Activated CD8-positive, alpha-beta T cell treated with anti-CD3 and anti-CD28 coated beads for 36 hours (primary cell): ENCODE results near the gene TSC22D1. TPM values are rescaled to one million over a fixed set of nuclear protein-coding genes. Genes with fewer than 3 reads are reported as not detected.
A peak's percentile ranks its signal among the peaks of the same experiment; 100 is the strongest.

Experiments
- ATAC-seq: fragments of 200-7000 bp; cut with Tn5 transposase; one replicate; pipeline ENCODE4 v1.10.0; 2021; ENCODE audit warnings: mild to moderate bottlenecking, moderate library complexity
- CTCF ChIA-PET: fragments of 350-600 bp; sonication (Branson Sonifier 250); formaldehyde crosslinking; loops from one replicate; lab custom pipeline; 2021; ENCODE audit warnings: antibody characterized with exemption; lab: Charles Lee
- POLR2A ChIA-PET: fragments of 350-600 bp; sonication (Branson Sonifier 250); formaldehyde crosslinking; loops from one replicate; lab custom pipeline; 2021; ENCODE audit warnings: antibody characterized with exemption; lab: Charles Lee
- DNase-seq: peaks from one replicate; pipeline ENCODE4 v3.0.0-alpha.2; 2020
- H3K27ac Mint-ChIP-seq: one replicate; pipeline ENCODE4 v1.8.0; 2021; ENCODE audit warnings: mild to moderate bottlenecking, mixed read lengths
- H3K27me3 Mint-ChIP-seq: one replicate; pipeline ENCODE4 v1.8.0; 2021; ENCODE audit warnings: mixed read lengths
- H3K36me3 Mint-ChIP-seq: one replicate; pipeline ENCODE4 v1.8.0; 2021; ENCODE audit warnings: low read depth, mixed read lengths
- H3K4me1 Mint-ChIP-seq: one replicate; pipeline ENCODE4 v1.8.0; 2021; ENCODE audit warnings: low read depth, mixed read lengths
- H3K4me3 Mint-ChIP-seq: one replicate; pipeline ENCODE4 v1.8.0; 2021; ENCODE audit warnings: mild to moderate bottlenecking, moderate library complexity, mixed read lengths
- H3K9me3 Mint-ChIP-seq: one replicate; pipeline ENCODE4 v1.8.0; 2021; ENCODE audit warnings: mixed read lengths
- CTCF ChIP-seq: fragments of 200-600 bp; IDR thresholded peaks from one replicate; pipeline ENCODE4 v1.8.0; 2022; ENCODE audit warnings: antibody characterized with exemption, mild to moderate bottlenecking
- intact Hi-C: fragments of 100-400 bp; cut with micrococcal nuclease; formaldehyde crosslinking; loops from one replicate; pipeline ENCODE4 v1.10.0; 2022
- total RNA-seq, 2 experiments: library from RNA; stranded (reverse); gene quantifications; one replicate each; pipeline ENCODE4 v1.2.3, GENCODE V29; 2021

Gene TSC22D1
- total RNA-seq, 2 experiments from 2014 or later = 7.6 to 9.6 TPM

DNA sequence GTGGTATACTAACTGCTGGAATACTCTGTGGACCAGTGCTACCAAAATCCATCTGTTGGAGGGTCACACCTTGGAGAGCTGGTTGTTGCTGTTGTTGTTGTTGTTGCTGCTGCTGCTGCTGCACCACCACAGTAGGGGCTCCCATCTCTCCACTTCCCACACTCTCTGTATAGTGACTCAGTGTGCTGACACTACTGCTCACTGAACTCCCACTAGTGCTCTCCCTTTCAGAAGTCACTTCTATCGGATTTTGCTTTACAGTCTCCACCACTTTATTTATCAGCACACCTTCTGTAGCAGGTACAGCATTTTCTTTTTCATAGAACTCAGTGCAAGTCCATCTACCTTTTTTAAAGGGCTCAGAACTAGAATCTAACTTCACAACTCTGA is 1.7 kb downstream of the TSC22D1 start:
- H3K4me3 Mint-ChIP-seq = peak overlapping the region; percentile 0
- H3K36me3 Mint-ChIP-seq = peaks cover 5% of the 10 kb centered on the region
- ATAC-seq = no peak
- CTCF ChIA-PET = interaction anchor here (0.6 to 4.4 kb wide), 10 partner anchors 9 to 348 kb away, joined by 3 to 22 read pairs (median 4); no protein-coding TSS in a partner anchor
- intact Hi-C loops = no loop called here
- DNase-seq = no peak
- POLR2A ChIA-PET = no interaction called here
- no peaks in the 10 kb centered on the region for H3K9me3 Mint-ChIP-seq
- peaks cover 49% of the 10 kb centered on the region for H3K4me1 Mint-ChIP-seq
- H3K27ac Mint-ChIP-seq = no peak overlapping the region
- TF ChIP-seq CTCF = no peak
- H3K27me3 Mint-ChIP-seq = no peaks in the 10 kb centered on the region

GRCh38 chr13:44573790-44574465 is 2.2 kb downstream of the TSC22D1 start:
- Mint-ChIP-seq H3K27me3 (no peaks in the 10 kb centered on the region), H3K9me3 (no peaks in the 10 kb centered on the region), H3K36me3 (peaks cover 5% of the 10 kb centered on the region), H3K4me1 (peaks cover 52% of the 10 kb centered on the region), H3K4me3 (no peak overlapping the region), H3K27ac (no peak overlapping the region)
- no peak for TF ChIP-seq CTCF
- ATAC-seq (no peak), DNase-seq (peak; percentile 32)
- ChIA-PET CTCF (interaction anchor here (0.6 to 4.4 kb wide), 10 partner anchors 9 to 348 kb away, joined by 3 to 22 read pairs (median 4); no protein-coding TSS in a partner anchor), POLR2A (no interaction called here)
- intact Hi-C loops = no loop called here

- DNase-seq (no peak), ATAC-seq (no peak)
- Mint-ChIP-seq H3K27ac (no peak overlapping the region), H3K4me3 (no peak overlapping the region), H3K36me3 (peaks cover 5% of the 10 kb centered on the region), H3K9me3 (no peaks in the 10 kb centered on the region), H3K27me3 (no peaks in the 10 kb centered on the region), H3K4me1 (peaks cover 55% of the 10 kb centered on the region)
- no peak for TF ChIP-seq CTCF
- CTCF ChIA-PET = interaction anchor here (0.8 to 4.4 kb wide), 3 partner anchors 9 to 89 kb away, joined by 3 to 22 read pairs (median 3); no protein-coding TSS in a partner anchor
- intact Hi-C loops = no loop called here
- POLR2A ChIA-PET = interaction anchor here (0.8 kb wide), 1 partner anchor 9 kb away, joined by 3 read pairs; no protein-coding TSS in a partner anchor
These were observed 3.1 kb downstream of the TSC22D1 start for GRCh38 chr13:44573071-44573470.

- intact Hi-C loops = no loop called here
- peaks cover 39% of the 10 kb centered on the region for H3K4me1 Mint-ChIP-seq
- H3K27me3 Mint-ChIP-seq = no peaks in the 10 kb centered on the region
- DNase-seq (no peak), ATAC-seq (no peak)
- no peaks in the 10 kb centered on the region for H3K36me3 Mint-ChIP-seq
- TF ChIP-seq CTCF = no peak
- no peak overlapping the region for H3K4me3 Mint-ChIP-seq
- no peak overlapping the region for H3K27ac Mint-ChIP-seq
- H3K9me3 Mint-ChIP-seq = no peaks in the 10 kb centered on the region
- ChIA-PET CTCF (interaction anchor here (1.4 to 2.6 kb wide), 2 partner anchors 9 to 45 kb away, joined by 3 to 13 read pairs; partner anchors contain the start of gene TSC22D1), POLR2A (no interaction called here)
These were observed 9.5 kb downstream of the TSC22D1 start for GRCh38 chr13:44566601-44567000.

DNA sequence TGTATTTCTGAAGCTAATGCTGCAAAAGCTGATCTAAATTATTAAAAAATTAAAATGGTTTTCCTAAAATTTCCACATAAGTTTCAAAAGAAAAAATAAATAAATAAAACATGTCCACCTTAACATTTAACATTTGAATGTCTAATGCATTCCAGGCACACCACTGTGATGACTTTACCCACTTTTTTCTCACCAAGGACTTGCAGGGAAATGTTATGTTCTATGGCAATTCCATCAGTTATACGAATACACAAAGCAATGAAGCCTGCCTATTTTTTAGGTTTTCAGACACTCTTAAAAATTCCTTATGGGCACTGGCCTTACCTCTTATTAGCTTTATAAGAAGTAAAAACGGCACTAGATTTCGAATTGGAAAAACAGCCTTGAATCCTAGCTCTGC is 10.2 kb downstream of the TSC22D1 start:
- no peaks in the 10 kb centered on the region for H3K9me3 Mint-ChIP-seq
- no peak for ATAC-seq
- intact Hi-C loops = no loop called here
- CTCF ChIA-PET = interaction anchor here (2.6 kb wide), 1 partner anchor 9 kb away, joined by 13 read pairs; the partner anchor contains the start of gene TSC22D1
- no peak overlapping the region for H3K27ac Mint-ChIP-seq
- POLR2A ChIA-PET = no interaction called here
- H3K27me3 Mint-ChIP-seq = no peaks in the 10 kb centered on the region
- no peak for TF ChIP-seq CTCF
- H3K4me1 Mint-ChIP-seq = peaks cover 37% of the 10 kb centered on the region
- DNase-seq = no peak
- no peaks in the 10 kb centered on the region for H3K36me3 Mint-ChIP-seq
- H3K4me3 Mint-ChIP-seq = no peak overlapping the region
